HG03175 (cell line): Measurements from ENCODE around the gene ERFE.
"Not testable (repeated sequence)": the region's sequence is repeated elsewhere in the genome, so short reads cannot be mapped to it uniquely, and the experiment has no call there.

Source experiments
- ATAC-seq: cut with Tn5 transposase; IDR thresholded peaks from one replicate; pipeline ENCODE4 v1.9.1; 2021; ENCODE audit warnings: mild to moderate bottlenecking, moderate library complexity; ENCODE audit not compliant: unreplicated experiment

Gene ERFE, protein sequence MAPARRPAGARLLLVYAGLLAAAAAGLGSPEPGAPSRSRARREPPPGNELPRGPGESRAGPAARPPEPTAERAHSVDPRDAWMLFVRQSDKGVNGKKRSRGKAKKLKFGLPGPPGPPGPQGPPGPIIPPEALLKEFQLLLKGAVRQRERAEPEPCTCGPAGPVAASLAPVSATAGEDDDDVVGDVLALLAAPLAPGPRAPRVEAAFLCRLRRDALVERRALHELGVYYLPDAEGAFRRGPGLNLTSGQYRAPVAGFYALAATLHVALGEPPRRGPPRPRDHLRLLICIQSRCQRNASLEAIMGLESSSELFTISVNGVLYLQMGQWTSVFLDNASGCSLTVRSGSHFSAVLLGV

DNA sequence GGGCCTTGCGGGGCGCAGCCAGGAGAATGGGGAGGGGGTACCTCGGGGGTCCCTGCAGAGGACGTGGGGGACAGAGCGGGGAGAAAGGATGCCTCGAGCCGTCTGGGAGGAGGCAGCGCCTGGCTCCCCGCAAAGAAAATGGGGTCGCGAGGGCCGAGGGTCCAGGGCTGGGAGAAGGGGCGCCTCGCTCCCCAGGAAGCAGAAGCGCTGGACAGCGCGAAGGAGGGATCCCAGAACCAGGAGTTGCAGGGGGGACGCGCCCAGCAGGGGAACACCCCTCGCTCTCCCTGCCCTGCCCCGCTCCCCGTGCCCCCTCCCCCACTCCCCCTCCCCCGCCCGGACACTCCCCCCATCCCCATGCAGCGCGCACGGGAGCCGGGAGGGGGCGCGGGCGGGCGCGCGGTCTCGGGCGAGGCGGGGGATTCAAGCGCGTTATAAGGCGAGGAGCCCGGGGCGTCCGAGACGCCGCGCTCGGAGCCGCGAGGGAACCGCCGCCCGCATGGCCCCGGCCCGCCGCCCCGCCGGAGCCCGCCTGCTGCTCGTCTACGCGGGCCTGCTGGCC lies at the start of gene ERFE:
ERFE (plus strand) TSS at position 462 of the 562 bp plus-strand sequence; CDS start at position 500, 38 bp downstream.
- no peak for ATAC-seq

DNA sequence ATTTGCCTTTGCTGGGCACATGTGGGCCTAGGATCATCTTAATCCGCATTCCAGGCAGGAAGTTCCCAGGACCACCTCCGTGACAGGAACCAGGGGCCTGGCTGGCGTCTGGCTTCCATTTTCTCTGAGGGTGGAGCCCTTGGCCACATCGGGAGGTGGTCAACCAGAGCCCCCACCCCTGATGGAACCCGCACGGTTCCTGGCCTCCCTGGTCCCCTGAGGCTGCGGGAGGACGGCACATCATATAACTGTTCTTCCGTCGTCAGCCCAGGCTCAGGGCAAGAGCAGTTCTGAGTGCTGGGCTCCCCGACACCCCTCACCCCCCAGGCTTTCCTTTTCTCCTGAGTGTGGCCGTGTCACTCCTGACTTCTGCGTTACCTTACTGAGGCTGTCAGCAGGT lies 45.2 kb upstream of the ERFE start:
- no peak for ATAC-seq

DNA sequence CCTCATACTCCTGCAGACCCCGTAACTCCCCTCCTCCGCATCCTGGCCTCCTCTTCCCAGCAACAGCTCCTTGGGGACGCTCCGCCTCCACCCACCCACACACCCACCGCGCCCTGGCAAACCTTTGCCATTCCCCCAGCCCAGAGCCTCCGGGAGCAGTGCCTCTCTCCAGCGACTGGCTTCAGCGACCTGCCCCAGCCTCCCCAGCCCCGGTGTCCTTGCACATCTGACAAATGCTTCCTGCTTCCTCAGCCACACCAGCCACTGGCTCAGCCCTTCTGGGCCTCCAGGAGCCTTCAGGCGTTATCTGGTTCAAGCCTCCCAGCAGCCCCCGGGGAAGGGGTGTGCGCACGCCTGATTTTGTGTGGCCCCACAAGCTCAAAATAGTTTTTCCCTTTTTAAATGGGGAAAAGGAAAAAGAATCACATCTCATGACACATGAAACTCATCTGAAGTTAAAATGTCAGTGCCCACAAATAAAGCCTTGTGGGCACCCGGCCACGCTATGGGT lies 44.4 kb upstream of the ERFE start:
- ATAC-seq: no peak

DNA sequence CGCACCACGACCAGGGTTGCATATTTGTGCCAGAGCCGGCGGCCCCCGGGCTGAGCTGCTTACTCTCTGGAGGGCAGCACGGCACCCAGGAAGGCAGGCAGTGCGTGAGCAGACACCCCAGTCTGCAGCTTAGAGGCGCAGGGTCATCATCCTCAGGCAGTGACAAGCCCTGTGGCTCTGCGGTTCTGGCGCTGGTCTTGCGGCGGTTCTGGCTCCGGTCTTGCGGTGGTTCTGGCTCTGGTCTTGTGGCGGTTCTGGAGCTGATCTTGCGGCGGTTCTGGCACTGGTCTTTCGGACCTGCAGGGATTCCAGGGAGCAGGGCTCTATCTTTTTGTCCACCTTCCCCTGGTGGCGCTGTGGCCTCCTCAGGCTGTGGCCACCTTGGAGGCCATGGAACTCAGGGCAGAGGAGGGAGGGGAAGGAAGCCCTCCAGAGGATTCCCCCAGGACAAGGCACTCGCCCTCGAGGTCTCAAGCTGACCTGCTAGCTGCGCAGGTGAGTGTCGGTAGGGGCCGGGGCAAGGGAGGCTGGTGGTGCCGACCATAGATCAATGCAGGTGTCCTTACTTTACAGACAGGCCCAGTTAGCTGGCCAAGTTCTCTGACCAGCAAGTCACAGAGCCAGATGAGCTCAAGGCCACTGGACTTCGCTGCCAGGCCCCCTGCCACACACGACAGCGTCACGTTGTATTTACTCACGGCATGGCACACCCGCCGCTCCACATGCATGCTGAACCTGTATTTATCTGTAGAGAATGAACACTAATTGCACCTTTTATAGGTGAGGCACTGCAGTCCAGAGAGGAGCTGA lies 43.7 kb upstream of the ERFE start:
- ATAC-seq: no peak

DNA sequence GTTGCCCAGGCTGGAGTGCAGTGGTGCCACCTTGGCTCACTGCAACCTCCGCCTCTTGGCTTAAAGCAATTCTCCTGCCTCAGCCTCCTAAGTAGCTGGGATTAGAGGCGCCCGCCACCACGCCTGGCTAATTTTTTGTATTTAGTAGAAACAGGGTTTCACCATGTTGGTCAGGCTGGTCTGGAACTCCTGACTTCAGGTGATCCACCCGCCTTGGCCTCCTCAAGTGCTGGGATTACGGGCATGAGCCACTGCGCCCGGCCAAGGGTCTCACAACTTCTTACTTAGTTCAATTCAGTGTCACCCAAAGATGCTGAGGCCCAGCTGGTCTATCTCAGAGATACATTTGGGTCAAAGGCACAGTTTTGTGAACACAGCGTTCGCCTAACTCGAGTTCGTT lies 43.1 kb upstream of the ERFE start:
- not testable (repeated sequence) for ATAC-seq

DNA sequence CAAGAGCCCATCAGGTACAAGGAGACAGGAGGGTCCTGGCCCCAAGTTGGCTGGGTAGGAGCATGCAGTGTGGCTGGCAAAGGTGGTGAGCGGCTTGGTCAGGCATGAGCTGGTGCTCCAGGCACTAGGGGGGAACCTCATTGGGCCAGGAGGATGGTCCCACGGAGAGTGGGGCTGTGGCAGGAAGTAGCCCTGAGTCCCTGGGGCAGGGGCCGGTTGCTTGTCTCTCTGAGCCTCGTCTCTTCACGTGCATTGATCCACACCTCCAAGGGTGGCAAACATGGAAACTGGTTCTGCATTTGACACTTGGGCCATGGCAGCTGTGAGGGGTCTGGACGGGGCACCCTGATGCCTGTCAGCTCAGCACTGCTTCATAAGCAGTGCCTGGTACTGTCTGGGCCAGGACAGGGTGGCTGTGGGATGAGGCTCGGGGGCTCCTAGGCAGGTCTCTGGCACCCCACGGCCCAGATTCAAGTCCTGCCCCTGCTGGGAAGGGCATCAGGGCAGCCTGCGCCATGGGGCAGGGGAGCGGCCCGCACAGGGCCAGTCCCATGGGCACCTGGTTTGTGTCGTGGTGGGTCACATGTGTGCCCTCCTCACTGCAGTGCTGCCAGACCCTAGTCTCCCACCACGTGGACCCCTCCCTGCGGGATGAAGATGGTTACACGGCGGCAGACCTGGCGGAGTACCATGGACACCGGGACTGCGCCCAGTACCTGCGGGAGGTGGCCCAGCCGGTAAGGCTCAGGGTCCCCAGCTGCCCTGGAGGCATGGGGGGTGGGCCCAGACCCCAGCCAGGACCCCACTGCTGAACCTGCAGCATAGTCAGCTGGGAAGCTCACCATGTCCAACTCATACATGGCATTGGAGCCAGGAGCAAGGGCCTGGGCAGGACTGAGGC lies 42.2 kb upstream of the ERFE start:
- no peak for ATAC-seq

DNA sequence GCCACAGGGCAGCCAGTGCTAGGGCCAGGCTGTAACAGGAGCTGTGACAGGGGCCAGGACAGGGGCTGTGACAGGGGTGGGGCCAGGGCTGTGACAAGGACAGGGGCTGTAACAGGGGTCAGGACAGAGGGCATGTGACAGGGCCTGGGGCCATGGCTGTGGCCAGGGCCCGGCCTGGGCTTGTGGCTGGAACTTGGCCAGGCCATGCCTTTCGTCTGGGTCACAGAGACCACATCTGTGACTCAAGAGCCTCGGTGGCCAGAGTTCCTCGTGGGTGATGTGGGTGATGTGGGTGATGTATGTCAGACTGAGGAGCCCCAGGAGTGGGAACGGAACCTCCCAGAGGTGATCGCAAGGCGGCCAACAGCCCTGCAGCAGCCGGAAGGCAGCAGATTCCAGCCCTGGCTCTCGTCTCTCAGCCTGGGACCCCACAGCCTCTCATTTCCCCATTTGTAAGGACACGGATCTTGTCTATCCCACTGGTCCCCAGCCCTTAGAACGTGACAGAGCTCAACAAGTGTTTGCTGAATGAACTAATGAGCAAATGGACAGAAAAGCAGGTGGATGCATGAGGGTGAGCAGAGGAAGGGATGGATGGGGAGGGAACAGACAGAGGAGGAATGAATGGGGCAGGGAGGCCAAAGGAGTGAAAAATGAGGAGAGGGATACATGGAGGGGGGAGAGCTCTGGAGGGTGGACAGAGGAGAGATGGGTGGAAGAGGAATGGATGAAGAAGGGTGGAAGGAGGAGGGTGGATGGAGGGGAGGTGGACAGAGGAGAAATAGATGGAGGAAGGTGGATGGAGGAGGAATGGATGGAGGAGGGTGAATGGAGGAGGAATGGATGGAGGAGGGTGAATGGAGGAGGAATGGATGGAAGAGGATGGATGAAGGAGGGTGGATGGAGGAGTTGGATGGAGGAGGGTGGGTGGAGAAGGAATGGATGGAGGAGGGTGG lies 41.3 kb upstream of the ERFE start:
- no peak for ATAC-seq

DNA sequence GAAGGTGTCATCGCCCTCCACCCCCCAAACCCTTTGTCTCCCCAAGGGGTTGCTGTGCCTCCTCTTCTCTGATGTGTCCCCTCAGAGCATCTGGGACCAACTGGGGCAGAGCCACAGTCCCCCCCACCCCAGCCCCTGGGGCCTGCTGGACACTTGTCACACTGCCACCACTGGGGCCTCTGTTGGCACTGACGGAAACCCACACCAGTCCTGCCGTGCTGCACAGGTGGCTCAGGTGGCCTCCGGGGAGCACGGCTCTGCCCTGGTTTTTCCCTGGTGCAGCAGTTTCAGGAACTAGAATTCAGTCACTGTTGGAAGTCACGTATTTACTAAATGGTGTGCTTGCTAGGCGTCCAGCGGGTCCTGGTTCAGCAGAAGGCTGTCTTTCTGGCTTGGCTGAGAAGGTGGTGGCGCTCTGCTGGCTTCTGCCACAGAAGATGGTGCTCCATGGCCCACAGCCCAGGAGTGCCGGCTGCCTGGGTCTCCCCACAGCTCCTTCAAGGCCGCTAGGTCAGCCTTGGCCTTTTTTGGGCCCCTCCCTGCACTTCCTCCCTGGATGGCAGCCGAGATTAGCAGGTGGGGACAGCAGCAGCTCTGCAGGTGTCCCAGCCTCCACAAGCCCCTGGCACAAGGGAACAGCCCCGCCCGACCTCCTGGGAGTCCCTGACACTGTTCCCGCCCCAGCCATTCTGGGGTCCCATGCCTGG lies 38.9 kb upstream of the ERFE start:
- ATAC-seq: no peak

DNA sequence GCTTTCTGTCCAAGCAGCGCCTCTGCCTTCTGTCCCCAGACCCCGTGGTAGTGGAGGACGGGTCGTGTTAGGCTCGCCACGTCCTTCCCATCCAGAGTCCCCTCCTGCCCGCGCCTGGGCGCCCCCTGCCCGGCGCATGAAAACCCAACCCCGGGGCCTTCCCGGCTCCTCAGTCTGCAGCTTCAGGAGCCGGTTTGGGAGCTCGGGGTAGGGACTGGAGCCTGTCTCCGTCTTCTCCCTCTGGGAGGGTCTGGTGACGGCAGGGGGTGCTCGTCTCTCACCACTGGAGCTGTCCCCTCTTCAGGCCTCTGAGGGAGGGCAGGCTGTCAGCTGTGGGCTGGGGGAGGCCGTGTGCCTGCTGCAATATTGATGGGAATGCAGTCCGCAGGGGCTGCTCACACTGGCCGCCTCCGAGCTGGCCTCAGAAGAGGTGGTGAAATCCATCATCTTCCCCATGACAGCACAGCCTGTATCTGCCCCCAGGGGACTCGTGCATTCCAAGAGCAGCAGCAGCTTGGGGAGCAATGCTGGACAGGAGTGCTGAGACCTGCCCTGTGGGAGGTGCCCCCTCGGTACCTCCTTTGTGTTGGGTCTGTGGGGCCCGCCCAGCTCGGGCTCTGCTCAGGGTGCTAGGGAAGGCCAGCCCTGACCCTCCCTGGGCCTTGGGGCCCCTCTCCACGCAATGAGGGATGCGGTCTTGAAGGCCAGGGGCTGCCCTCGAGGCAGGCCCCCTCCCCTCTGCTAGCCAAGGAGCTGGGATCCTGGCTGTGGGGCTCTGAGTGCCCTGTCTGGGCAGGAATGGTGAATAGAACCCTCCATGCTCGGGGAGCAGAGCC lies 38.1 kb upstream of the ERFE start:
- ATAC-seq: no peak

DNA sequence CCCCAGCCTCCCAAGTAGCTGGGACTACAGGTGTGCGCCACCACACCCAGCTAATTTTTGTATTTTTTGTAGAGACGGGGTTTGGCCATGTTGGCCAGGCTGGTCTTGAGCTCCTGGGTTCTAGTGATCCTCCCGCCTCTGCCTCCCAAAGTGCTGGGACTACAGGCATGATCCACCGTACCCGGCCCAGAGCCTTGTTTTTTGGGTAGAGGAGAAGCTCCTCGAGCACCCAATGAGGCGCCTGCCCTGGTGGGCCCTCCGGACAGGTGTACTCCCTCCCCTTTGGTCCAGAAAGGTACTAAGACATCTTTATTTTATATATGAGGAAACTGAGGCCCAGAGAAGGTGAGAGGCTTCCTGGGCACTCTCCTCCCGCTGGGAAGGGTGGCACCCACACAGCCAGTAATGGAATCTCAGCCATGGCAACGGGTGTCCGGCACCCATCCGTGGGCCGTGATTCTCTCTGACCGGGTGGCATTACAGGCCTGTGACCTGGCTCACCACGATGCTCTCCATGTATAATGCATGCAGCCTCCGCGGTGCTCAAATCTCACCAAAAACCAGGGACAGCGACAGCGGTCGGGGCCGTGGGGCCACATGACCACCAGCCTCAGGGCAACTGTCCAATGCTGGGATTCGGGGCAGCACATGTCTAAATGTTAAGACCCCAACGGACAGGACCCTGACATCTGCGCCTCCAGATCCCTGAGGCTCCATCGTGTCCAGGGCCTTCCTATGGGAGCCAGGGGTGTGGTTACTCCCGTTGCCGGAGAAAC lies 37.1 kb upstream of the ERFE start:
- ATAC-seq: no peak

DNA sequence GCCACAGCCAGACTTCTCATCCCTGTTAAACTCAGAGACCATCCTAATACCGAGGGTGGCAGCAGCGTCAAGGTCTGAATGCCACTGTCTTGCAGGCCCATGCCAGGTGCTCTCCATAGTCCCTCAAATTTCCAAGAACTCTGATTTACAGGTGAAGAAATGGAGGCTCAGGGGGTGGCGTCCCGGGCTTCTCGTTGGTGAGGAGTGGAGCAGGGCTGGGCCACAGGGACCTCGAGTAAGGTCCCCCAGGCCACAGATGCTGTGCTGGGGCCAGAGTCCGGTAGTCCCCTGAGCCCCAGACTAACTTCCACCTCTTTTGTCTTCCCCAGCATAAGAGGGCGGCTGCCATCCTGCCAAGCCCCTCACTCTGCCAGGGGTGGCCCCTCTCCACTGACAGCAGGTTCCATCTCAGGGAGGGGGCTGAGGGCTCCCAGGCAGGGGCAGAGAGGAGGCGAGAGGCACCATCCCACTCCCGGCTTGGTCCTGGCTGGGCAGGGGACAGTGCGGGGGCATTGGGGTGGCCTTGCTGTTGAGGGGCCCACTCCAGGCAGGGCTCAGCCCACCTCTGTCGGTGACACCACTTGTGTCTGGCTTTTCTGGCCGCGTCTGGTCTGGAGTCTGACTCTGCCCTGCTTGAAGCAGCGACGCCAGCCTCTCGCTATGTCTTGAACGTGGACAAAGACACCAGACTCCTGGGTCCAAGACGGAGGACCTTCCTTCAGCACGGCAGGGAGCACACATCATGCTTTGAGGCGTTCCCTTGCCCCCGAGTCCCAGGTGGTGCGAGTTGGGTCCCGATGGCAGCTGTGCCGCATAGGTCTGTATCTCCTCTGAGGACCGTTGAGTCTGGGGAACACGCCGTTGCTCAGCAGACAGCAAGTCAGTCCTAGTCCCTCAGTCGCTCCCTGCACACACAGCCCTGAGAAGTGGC lies 36.2 kb upstream of the ERFE start:
- no peak for ATAC-seq

DNA sequence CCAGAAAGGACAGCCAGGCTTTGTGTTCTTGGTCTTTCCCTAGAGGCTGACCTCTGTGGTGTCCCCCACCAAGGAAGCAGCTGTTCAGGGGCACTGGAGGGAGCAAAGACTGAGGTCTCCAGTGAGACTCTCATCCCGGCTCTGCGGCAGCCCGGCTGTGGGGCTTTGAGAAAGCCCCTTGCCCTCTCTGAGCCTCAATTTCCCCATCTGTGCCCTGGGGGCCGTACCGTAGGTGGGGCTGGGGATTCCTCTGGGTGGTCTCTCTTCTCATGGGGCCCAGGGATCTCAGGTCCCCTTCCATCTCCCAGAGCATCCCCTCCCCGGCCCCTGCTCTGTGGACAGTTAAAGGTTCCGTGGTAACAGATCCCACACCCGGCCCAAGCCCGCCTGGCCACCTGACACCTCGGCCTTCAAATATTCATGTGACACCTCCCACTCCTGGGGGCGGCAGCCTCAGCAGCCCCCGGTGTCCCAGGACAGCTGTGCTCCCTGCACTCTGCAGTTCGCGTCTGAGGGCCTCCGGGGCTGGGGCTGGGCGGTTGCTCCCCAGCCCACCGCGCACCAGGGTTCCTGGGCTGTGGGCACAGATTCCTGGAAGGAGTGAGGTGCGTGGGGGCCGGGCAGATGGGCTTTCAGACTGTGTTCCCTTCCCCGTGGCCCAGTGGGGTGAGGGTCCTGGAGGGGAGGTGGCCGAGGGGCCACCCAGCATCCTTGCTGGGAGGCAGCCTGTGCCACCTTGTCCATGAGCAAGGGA lies 35.4 kb upstream of the ERFE start:
- ATAC-seq: no peak

DNA sequence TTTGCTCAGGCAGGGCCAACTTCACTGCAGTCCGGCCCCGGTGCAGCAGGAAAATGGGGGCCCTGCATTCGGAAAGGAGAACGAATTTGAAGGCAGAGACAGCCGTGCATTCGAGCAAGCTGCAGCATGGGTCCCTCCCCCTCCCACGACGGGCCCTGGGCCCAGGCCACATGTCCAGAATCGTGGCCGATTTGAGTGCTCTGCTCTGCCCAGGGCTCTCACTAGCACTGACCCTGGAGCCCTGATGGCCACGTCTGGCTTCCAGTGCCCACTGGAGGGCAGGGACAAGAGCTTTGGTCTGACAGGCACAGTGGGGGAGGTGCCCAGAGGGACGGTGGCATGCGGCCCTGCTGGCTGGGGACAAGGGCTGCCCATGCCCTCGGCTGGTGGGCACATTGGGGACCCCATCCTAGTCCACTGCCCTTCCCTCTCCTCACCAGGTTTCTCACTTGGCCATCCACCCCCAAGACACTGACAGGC lies 34.7 kb upstream of the ERFE start:
- no peak for ATAC-seq

DNA sequence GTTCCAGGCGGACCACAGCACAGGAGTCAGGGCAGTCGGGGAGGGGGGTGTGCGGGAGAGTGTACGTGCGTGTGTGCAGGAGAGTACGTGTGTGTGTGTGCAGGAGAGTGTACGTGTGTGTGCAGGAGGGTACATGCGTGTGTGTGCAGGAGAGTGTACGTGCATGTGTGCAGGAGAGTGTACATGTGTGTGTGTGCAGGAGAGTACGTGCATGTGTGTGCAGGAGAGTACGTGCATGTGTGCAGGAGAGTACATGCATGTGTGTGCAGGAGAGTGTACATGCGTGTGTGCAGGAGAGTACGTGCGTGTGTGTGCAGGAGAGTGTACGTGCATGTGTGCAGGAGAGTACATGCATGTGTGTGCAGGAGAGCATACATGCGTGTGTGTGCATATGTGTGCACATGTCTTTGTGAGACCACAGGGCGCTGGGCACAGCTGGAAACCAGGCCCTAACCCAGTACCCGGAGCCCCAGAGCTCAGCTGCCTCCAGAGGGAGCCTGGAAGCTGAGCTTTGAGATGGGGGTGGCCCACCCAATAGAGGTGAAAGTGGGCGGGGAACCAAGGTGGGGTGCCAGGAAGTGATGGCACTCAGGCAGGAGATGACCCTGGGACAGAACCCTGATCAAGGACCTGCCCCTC lies 34.2 kb upstream of the ERFE start:
- ATAC-seq: no peak
